ENCODE measurements around the gene NRG3. TPM values are rescaled to one million over a fixed set of nuclear protein-coding genes. Genes with fewer than 3 reads are reported as not detected.

The NRG3 gene
- total and polyA plus RNA-seq, 2 of the 4 experiments (the other 2 are of a cell fraction) = not detected

DNA sequence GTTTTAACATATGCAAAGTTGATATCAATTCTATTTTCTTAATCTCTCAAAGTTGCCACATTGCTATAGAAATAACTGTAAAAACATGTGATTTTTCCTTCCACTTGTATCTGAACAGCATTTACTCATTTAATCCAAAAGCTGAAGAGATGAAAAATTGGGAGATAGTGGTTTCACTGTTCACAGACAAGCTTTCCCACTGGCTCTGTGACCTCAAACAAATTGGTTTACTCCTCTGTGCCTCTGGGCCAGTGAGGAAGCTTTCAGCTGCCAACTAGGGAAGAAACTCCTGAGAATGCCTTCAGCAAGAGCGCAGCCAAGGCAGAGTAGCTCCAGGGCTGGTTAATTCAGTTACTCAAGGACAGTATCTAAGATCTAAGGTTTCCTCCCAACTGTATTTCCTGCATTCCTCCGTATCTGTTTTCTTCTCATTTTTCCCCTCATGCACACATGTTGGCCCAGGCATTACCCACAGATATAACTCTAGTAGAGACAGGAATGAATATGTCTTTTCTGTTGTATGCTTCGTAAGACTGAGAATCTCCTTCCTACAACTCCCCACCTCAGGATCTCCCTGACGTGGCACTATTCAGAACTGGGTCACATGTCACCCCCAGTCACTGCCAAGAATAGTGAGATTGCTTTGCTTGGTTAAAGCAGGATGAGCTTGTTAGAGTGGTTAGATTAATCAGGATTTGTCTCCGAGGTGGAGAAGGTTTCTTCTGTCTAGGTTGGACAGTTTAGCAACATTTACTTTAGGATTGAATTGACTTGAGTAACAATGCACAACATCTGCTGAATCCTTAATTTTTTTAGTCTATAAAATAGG is 315.7 kb downstream of the NRG3 start:
- ChIA-PET POLR2A (ENCODE audit: unreplicated experiment) (no interaction called here), CTCF (no interaction called here)
- WGBS, 2 experiments (ENCODE audit: extremely low coverage in 2 of 2, insufficient read length in 1 of 2) = no CpG with 5 or more reads among the region's 5 CpGs
- Histone ChIP-seq H2AK9ac (replicated peaks; ENCODE audit: low read depth, low read length, poor library complexity) (no peak overlapping the region), H2AFZ (replicated peaks; ENCODE audit: low read length, poor library complexity) (no peak overlapping the region), H2AK5ac (ENCODE audit: low read depth, low read length) (no peak overlapping the region), H3K9me3 (ENCODE audit: control insufficient read depth, insufficient read depth, low read length) (peaks cover 9% of the 10 kb centered on the region), H4K8ac (ENCODE audit: low read depth in 2 of 2, low read length in 2 of 2) (no peak overlapping the region), H2BK15ac (ENCODE audit: low read depth, low read length) (no peak overlapping the region), H3K36me3 (ENCODE audit: control insufficient read depth, insufficient read depth, low read length) (no peaks in the 10 kb centered on the region), H4K91ac (ENCODE audit: insufficient read depth, low read depth, low read length) (no peak overlapping the region), H3K4ac (ENCODE audit: low read depth, low read length) (no peak overlapping the region), H3K4me1 (ENCODE audit: control insufficient read depth, insufficient read depth, low read length) (no peaks in the 10 kb centered on the region), H4K5ac (ENCODE audit: low read depth, low read length) (no peak overlapping the region), H4K20me1 (ENCODE audit: insufficient read depth, low read length) (no peaks in the 10 kb centered on the region), H3K23ac (ENCODE audit: low read depth, low read length) (no peak overlapping the region), H3K4me2 (ENCODE audit: low read depth, low read length) (no peak overlapping the region), H2BK120ac (ENCODE audit: low read depth, low read length) (no peak overlapping the region), H3K9me1 (ENCODE audit: insufficient read depth, low read length) (no peaks in the 10 kb centered on the region), H3K27ac (ENCODE audit: insufficient read depth, low read length) (no peak overlapping the region), H3K18ac (ENCODE audit: low read depth, low read length) (no peak overlapping the region), H3K9ac (ENCODE audit: low read depth, low read length) (no peak overlapping the region), H3K27me3 (ENCODE audit: control insufficient read depth, insufficient read depth, low read length) (no peaks in the 10 kb centered on the region), H2BK5ac (ENCODE audit: low read depth, low read length, poor library complexity, severe bottlenecking) (no peak overlapping the region), H3K56ac (ENCODE audit: extremely low read depth, insufficient read depth, low read length) (no peak overlapping the region), H3K79me1 (ENCODE audit: low read depth in 1 of 2, low read length in 2 of 2) (no peaks in the 10 kb centered on the region), H3K14ac (replicated peaks; ENCODE audit: low read depth, low read length) (no peak overlapping the region), H3K4me3 (ENCODE audit: insufficient read depth, low read depth, low read length) (no peak overlapping the region), H2BK20ac (ENCODE audit: low read depth, low read length) (no peak overlapping the region)
- intact Hi-C loops (cut with micrococcal nuclease) = no loop called here
- dilution Hi-C loops (cut with HindIII; ENCODE audit: low sequenced_read_pairs, unreplicated experiment) = no loop called here
- DNase-seq (no peak), ATAC-seq (ENCODE audit: low read depth) (no peak)
- in situ Hi-C loops (cut with MboI; ENCODE audit: low sequenced_read_pairs) = no loop called here
- TF ChIP-seq NFE2L2 (IDR thresholded peaks at IDR 0.05; ENCODE audit: low read depth, low read length) = no peak
- no peak for TF ChIP-seq MAZ (IDR thresholded peaks at IDR 0.05; ENCODE audit: borderline replicate concordance, low read depth, low read length)
- TF ChIP-seq MXI1 (IDR thresholded peaks at IDR 0.05; ENCODE audit: borderline replicate concordance, low read depth, low read length) = no peak
- TF ChIP-seq SMC3 (IDR thresholded peaks at IDR 0.05; ENCODE audit: low read depth, low read length) = no peak
- no peak for TF ChIP-seq RAD21 (IDR thresholded peaks at IDR 0.05; ENCODE audit: low read length)
- TF ChIP-seq RFX5 (IDR thresholded peaks at IDR 0.05; ENCODE audit: low read depth, low read length) = no peak
- TF ChIP-seq, protein P1, sequence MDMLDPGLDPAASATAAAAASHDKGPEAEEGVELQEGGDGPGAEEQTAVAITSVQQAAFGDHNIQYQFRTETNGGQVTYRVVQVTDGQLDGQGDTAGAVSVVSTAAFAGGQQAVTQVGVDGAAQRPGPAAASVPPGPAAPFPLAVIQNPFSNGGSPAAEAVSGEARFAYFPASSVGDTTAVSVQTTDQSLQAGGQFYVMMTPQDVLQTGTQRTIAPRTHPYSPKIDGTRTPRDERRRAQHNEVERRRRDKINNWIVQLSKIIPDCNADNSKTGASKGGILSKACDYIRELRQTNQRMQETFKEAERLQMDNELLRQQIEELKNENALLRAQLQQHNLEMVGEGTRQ (IDR thresholded peaks at IDR 0.05; ENCODE audit: low read depth, low read length) = no peak
- no peak for TF ChIP-seq CEBPB (IDR thresholded peaks at IDR 0.05; ENCODE audit: low read depth, low read length)
- TF ChIP-seq RCOR1 (IDR thresholded peaks at IDR 0.05; ENCODE audit: insufficient replicate concordance, low read length) = no peak
- TF ChIP-seq POLR2A (IDR thresholded peaks at IDR 0.05; ENCODE audit: low read depth, low read length) = no peak
- no peak for TF ChIP-seq ELK1 (IDR thresholded peaks at IDR 0.05; ENCODE audit: borderline replicate concordance, low read depth, low read length)
- no peak for TF ChIP-seq CHD1 (IDR thresholded peaks at IDR 0.05; ENCODE audit: low read depth, low read length)
- TF ChIP-seq MAFK (IDR thresholded peaks at IDR 0.05; ENCODE audit: low read depth, low read length) = no peak
- no peak for TF ChIP-seq BHLHE40 (IDR thresholded peaks at IDR 0.05; ENCODE audit: low read depth, low read length)
- no peak for TF ChIP-seq FOS (IDR thresholded peaks at IDR 0.05; ENCODE audit: low read depth, low read length)
- TF ChIP-seq CTCF (conservative IDR thresholded peaks at IDR 0.05; ENCODE audit: low read depth, low read length) = no peak
- no TSS peak for BruUV-seq (replicated peaks)

Data from IMR-90 (cell line).